ENCODE measurements around the gene PELI2.

PELI2 gene

DNA sequence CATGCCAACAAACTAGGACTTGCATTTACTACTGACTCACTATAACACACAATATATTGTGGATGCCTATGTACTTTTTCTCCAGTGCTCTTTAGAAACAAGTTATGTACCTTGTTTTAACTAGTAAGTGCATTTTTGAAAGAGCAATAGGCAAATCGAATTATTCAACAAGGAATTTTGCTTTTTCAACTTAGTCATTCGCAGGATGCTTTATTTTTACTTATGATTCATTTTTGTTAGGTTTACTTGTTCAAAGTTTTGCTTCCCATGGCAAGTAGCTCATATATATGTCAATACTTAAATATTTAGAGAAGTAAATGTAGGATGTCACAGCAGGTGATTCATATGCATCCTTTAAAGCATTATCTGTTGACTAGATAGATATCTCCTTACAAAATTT, 149.8 kb downstream of the PELI2 start:
- no peak for DNase-seq

DNA sequence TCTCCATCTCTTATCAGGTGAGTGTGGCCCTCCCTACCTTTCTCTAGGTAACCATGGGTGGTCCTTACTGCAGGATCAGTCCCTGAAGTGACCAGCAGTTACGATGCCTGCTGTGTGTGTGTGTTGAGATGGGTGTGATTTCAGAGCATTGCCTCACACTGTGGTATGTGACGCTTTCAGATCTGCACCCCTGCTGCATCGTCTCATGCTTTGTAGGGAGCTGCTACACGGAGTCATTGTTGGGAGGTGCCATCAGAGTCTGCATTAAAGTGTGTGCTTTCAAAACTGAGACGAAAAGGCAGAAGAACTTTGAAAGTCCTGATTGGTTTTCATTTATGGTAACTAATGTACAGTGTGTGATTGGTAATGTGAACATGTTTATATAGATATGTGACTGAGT, 150.5 kb downstream of the PELI2 start:
- DNase-seq, result no peak

DNA sequence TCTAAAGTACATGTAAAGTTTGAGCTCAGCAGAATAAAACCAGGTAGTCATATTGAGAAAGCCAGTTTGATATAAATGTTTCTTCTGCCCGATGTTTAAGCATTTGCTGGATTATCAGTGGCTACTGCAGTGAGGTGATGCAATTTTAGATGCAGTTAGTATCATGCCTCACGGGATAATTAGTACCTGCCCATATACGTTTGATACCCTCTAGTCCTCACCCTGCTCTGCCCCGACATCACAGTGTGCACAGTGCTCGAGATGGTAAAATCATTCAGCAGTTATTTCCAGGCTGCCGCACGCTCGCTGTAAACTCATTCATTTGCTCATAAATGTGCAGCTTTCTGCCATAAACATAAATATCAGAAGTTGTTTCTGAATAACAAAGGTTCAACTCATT, 152.7 kb downstream of the PELI2 start:
- peak in 1 of 3 experiments; percentile 27 for DNase-seq

DNA sequence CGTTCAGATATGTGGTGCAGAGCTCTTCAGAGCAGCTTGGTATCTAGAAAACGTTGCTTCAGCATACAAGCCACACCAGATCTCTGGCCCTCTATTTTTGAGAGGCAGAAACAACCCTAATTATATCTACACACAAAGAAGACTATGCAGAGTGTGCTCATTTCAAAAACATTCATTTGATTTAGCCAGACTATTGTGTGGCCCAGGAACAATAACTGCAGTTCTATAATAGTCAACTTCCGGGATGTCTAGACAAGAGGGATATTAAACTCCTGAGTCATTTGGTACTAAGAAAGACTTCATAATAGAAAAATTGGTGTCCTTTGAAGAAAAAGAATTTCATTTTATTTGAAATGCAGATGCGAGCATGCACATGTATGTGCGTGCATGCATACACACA, 153.8 kb downstream of the PELI2 start:
- DNase-seq, result peak in 2 of 3 experiments; percentile 25 to 66

DNA sequence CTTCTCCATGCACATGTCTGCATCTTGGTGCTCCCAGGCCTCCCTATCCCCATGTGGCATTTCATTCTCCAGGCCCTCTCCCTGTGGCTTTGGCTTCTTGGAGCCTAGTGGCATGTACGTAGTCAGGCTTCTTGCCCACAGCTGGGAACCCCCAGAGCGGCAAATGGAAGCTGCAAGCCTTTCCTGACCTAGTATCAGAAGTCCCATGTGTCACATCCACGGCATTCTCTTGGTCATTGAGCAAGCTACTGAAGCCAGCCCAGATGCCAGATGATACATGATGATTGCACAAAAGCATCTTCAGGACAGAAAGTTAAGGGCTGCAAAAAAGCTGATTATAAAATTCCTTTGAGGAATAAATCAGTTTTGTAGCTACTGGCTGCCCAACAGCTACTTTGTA, 154.9 kb downstream of the PELI2 start:
- DNase-seq, result no peak

DNA sequence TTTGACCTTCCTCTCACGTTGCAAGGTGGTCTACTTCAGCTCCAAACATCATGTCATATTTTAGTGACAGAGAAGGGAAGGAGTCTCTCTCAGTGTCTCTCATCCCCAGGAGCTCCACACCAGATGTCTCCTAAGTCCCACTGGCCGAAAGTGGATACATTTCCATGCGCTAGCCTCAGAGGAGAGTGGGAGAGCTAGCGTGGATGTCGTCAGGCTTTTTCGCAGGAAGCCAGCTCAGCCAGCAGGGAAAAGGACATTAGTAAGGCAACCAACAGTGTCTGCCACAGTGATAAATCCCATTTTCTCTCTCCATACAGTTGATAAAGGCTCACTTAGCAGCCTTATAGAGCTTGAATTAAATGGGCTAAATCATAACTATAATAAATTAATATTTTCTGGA, 155.7 kb downstream of the PELI2 start:
- no peak for DNase-seq

DNA sequence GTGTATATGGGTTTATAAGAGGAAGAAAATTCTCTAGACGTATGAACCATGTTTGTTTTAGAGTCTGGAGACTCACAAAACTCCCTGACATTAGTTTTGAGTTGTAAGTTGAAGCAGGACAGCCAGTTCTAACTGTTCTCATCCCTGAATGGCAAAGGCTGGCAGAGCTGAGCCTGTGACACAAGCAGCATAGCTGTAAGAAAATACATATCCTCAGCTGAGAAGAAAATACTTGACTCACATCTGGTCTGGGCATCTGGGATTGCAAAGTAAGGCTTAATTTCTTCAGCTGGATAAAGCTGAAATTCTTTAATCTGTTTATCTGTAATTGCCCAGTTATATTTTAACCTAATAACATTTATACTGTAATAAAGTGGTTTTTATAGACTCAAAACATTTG, 156.3 kb downstream of the PELI2 start:
- no peak for DNase-seq

DNA sequence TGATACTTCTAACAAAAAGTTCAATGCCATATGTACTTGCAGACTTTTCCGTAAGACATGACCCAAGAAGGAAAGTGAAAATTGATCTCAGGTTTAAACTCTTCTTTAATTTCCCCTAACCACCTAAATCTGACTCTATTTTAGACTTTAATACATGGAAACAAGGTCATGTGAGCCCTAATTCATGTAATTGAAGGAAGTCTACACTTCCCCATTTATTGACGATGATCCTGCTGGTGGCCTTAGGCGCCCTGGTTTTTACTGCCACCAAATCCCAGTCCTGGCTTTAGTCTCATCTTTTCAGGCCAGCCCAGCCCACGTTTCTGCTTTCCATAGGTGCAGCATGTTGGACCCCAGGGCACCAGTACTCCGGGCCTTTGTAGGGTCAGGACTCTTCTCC, 157.9 kb downstream of the PELI2 start:
- DNase-seq, result no peak

DNA sequence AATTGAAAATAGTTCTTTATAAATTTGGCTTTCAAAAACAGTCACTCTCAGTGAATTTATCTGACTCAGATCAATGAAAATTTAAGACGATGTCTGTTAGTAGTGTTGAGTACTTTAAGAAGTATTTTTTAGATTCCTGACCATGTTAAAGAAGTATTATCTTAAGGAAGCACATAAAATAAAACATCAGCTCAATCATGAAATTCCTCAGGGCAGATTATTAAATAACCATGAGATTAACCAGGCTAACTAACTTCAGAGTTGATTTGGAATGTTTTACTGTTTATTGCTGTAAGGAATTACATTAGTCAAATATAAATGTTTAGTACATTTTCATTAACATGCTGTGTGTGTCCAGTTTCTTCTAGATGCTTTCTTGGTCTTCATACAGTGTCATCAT, 160.2 kb downstream of the PELI2 start:
- no peak for DNase-seq

DNA sequence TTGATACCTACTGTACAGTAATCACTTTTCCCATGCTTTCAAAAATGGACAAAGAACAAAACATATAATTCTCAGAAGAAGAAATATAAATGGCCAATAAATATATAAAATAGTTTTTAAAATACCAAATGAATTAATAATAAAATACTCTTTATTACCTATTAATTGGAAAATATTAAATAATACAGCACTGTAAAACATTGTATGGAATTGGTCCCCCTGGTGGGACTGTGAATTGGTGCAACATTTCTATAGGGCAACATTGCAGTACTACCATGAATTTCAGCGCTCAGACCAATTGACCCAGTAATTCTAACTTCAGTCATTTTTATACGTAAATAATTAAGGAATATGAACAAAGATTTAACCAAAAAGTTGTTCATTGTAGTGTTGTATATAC, 162.6 kb downstream of the PELI2 start:
- DNase-seq, result no peak

DNA sequence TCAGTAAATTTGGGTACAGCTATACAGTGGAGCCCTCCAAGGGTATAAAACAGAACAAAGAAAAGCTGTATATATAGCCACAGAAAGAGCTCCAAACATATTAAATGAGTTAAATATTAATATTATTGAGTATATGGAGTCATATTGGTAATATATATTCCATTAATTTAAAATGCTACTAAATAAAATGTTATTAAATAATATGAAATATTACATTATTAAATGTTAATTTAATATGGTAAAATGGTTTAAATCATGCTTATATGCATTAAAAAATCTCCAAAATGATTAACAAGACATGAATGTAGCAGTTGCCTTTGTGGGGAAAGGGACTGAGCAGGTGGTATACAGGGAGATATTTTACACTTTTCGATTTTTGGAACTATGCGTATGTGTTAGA, 164.0 kb downstream of the PELI2 start:
- DNase-seq, result no peak

DNA sequence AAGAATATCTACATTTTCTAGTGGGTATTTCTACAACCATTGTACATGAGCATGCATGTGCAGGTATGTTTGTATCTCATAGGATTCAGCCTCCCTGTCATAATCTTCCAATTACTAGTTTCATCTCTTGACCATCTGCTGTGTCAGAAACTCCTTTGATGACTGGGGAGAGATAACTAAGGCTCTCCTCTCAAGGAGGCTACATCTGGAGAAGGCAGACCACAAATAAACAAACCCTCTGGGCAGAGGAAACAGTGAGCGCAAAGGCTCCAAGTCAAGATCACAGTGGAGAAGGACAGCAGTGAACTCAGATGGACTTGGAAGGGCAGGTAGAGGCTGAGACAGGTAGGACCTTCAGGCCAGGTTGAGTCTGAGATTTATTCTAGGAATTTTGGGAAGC, 166.4 kb downstream of the PELI2 start:
- DNase-seq, result no peak

DNA sequence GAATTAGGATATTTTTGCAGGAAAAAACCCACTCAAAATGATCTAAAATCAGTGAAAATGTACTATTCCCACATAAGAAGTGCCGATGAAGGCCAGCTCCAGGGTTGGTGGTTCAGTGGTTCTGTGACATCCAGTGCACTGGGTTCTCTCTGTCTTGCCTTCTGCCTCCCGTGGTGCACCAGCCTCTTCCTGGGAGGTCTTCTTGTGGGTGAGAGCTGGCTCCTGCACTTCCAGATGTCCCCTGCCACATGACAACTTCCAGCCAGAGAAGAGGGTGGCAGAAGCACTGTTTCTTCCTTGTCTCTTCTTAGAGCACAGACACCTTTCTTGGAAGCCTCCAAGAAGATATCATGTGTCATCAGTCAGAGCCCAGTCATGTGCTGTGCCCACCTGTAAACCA, 170.9 kb downstream of the PELI2 start:
- no peak for DNase-seq

DNA sequence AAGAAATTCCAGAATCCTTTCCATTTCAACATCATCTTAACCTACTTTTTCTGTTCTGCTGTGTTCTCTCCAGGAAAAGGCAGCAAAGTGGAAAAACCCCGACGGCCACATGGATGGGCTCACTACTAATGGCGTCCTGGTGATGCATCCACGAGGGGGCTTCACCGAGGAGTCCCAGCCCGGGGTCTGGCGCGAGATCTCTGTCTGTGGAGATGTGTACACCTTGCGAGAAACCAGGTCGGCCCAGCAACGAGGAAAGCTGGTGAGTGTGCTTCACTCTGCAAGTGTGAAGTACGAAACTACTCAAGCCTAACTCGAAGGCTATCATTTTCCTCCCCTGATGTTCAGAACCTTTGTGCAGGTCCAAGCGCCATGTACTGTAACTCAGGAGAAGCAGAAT, 172.0 kb downstream of the PELI2 start:
- no peak for DNase-seq

DNA sequence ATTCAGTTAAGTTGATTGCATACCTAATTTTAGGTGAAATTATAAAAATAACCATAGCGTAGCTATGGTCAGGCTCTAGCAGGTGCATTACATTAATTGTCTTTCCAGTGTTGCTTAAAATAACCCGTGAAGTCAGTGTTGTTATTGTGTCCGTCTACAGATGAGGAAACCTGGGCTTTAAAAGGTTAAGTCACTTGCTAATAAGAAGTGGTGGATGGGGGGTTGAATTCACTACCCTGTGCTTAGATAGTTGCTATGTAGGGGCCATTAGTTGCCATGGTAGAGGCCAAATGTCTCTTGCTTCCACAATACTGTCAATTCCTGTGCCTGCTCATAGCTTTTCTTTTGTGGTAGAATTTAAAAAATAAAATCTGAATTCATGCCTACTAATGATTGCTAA, 174.8 kb downstream of the PELI2 start:
- peak in 1 of 3 experiments; percentile 52 for DNase-seq

DNA sequence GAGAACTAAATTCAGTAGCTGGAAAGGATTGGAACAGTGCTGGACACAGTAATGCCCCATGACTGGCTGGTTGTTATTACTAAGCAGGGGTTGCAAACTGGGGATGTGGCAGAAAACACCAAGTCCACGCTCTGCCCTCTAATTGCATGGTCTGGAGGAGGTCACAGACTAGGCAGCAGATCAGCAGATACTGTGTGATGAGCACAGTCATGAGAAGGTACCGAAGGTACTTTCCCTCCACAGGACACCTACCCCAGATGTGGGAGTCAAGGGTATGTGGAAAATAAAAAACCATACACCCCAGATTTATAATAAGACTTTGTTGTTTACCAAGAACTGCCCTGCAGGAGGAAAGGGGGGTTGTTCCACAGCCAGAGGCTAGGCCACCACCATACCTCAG, 175.3 kb downstream of the PELI2 start:
- DNase-seq, result no peak

DNA sequence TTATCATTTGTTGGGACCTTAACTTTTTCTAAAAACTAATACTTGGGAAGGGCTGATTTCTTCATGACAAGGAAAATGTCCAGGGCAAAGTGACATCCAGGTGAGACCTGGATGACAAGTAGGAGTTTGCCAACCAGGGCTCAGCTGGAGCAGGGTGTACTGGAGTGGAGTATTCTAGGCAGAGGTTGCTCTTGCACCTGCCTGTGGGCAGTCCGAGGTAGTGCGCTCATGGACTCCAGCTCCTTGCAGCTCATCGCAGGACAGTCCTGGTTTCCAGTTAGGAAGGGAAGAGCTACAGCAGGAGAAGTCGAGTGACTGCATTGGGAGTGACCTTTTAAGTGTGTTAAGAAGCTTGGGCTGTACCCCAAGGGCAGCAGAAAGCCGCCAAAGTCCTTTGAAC, 175.9 kb downstream of the PELI2 start:
- no peak for DNase-seq

DNA sequence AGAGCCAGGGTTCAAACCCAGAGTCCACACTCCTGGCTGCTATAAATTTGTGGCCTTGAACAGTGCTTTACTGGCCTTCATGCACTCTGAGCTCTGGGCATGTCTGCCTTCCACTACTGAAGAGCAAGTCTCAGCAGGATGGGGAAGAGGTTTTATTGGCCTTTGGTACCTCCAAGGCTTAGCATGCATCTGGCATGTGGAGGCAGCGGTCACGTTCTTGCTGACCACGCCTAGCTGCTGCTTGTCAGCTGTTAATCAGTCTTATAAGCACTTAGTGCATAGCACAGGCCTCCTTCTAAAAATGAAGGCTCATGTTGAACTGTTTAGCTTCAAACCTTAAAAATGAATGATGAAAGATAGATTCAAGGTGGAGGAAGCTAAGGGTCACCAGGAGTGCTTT, 177.5 kb downstream of the PELI2 start:
- DNase-seq, result no peak

DNA sequence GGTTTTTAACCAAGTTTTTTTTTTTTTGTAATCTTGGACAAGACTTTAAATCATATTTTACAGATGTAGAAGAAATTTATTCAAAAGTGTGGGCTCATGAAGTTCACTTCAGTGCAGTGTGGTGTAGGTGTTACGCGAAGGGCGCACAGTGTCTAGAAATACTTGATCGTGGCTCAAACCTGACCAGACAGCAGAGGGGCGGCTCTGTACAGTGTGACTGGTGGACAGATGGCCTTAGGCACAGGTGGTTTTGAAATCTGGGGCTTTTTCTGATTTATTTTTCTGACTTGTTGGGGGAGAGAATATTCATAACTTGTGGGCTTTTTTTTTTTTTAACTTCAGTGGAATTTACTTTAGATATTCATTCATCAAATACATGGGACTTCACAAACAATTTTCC, 179.2 kb downstream of the PELI2 start:
- DNase-seq, result no peak

DNA sequence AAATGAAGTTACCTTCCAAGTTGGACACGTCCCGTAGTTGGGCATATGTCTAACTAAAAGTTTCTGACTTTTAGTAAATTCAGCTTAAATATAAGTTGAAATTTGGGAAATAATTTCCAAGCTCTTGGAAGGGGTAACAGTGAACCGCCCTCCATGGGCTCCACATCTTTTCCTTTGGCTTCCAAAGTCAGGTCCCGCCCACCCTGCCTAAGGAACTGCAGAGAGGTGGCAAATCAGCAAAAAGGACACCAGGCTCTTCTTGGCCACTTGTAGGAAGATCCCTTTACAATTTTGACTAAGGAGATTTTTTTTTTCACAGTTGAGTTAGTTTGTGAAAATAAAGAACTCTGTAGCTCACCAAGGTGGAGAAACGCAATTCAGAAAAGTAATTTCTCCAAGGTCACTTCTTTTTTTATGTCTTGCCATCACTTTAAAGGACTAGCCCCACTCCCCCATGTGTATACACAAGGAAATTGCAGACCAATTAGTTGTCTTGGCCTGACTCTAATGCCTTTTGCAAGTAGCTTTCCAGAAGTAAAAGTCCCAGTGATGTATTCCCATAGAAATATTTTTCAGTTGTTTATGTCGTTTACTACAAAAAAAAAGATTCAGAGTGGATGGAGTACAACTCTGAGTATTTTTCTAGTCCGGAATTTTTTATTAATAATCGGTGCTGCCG, 181.2 kb downstream of the PELI2 start:
- DNase-seq, result peak in 1 of 3 experiments; percentile 9

DNA sequence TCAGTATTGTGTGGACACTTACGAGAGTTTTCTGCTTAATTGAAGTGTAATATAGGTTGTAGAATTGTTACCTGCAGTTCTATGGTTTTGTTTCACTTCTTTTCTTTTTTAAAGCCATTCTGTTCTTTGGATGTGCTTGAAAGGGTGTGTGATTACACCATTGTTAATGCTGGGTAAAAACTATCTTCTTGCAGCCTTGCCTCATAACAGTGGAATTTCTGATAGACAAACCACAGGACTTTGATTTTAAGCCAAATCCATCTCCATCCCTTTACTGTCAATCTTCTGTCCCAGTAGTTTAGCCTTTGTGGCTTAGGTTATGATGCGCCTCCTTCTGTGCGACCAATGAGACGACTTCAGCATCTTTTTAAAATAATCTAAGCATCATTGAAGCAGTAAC, 182.3 kb downstream of the PELI2 start:
- no peak for DNase-seq

DNA sequence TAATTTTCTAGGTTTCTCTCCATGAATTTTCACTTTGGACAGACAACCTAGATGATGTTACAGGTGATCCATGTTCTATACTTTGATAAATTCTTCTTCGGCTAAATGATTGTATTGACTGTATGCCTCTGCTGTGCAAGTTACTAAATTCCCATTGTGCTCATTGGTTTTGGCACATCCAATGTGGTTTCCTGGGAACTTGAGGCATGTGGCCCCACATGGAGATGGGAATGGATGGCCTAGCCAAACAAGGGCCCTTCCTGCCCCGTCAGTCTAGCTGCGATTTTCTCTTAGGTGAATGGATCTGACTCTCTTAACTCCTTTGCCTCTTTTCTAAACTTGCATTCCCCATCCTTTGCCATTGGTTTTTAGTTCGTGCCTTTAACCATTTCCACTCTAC, 186.2 kb downstream of the PELI2 start:
- DNase-seq, result no peak

DNA sequence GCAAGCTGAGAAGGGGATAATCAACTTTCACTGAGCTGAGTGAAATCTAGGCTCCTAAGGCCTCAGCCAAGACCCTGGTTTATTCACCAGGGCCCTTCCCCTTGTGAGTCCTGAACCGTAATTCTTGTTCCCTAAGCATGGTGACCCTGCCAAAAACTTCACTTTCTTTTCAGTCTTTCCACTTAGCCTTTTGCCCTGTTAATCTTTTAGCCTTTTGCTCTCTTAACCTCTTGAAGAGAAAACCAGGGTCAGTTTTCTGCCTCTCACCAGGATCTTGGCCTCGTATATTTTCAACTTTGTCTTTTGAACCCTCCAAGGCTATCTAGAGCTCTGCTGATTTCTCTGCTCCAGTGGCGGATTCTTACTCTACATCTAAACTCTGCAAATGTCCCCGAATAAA, 191.0 kb downstream of the PELI2 start:
- no peak for DNase-seq

DNA sequence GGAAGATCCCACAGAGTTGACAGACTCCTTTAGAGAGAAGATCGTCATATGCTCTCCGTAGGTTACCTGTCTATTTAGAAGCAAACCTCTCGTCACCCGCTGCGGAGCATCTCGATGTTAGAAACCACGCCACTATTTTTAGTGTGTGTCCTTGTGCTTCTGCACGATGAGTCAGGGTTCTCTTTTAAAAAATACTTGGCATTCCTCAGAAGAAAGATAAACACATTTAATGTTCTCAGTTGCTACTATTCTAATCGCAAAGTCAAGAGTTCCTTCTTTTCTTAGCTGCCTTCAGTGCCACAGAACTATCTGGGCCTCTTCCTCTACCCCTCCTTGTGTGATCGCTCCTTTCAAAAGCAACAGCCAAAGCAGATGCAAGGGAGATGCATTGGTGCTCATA, 192.4 kb downstream of the PELI2 start:
- DNase-seq, result no peak

DNA sequence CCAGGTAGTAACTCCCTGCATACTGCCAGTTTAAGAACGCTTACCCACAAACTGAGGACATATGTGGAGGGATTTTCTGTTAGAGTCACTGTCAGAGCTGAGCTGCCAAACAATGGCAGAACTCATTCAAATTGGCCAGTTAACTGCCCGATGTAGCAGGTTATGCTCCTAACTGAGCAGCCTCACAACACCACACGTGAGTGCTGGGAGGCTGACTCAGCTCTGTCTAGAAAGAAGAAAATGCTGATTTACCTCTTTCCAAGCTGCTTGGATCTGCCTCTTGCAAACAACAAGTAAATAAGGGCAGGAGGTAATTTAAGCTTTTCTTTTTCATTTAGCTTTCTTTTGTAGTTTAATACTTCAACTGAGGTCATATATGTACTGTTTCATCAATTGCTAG, 195.6 kb downstream of the PELI2 start:
- no peak for DNase-seq
